ENCODE measurements around the gene RBM33. TPM values are rescaled to one million over a fixed set of nuclear protein-coding genes. Genes with fewer than 3 reads are reported as not detected.
"Not testable (repeated sequence)": the region's sequence is repeated elsewhere in the genome, so short reads cannot be mapped to it uniquely, and the experiment has no call there.

RBM33 gene
- total RNA-seq, 1 experiment from 2014 or later, result 73.6 TPM

DNA sequence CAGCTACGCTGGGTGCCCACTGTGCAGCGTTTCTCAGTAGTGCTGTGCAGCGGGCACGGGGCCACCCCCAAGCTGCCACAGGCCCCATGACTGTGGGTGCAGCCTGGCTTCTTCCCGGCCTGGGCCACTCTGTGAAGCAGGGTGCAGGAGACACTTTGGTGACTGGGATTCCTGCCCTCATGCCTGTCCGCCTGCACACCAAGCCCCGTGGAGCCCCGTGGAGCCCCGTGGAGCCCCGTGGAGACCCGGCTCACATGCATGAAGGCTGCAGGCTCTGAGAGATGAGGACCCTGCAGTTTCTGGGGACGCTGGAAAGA lies 171.7 kb downstream of the RBM33 start:
- Histone ChIP-seq H3K4me3 (ENCODE audit: low read depth, low read length, poor library complexity, severe bottlenecking) (no peak overlapping the region), H3K9me3 (ENCODE audit: low read depth, low read length, poor library complexity, severe bottlenecking) (no peaks in the 10 kb centered on the region), H3K27ac (ENCODE audit: low read depth, low read length, poor library complexity, severe bottlenecking) (no peak overlapping the region), H3K27me3 (replicated peaks; ENCODE audit: insufficient read depth, low read depth, low read length, poor library complexity) (peaks cover 61% of the 10 kb centered on the region), H3K4me1 (ENCODE audit: insufficient read depth, low read length, poor library complexity, severe bottlenecking) (no peaks in the 10 kb centered on the region), H3K36me3 (ENCODE audit: insufficient read depth, low read length, poor library complexity, severe bottlenecking) (no peaks in the 10 kb centered on the region)
- no peak for DNase-seq (ENCODE audit: low spot score)
- CTCF ChIA-PET, result no interaction called here
- POLR2A ChIA-PET (ENCODE audit: low non-redundant PET), result no interaction called here
- TF ChIP-seq, protein P1, sequence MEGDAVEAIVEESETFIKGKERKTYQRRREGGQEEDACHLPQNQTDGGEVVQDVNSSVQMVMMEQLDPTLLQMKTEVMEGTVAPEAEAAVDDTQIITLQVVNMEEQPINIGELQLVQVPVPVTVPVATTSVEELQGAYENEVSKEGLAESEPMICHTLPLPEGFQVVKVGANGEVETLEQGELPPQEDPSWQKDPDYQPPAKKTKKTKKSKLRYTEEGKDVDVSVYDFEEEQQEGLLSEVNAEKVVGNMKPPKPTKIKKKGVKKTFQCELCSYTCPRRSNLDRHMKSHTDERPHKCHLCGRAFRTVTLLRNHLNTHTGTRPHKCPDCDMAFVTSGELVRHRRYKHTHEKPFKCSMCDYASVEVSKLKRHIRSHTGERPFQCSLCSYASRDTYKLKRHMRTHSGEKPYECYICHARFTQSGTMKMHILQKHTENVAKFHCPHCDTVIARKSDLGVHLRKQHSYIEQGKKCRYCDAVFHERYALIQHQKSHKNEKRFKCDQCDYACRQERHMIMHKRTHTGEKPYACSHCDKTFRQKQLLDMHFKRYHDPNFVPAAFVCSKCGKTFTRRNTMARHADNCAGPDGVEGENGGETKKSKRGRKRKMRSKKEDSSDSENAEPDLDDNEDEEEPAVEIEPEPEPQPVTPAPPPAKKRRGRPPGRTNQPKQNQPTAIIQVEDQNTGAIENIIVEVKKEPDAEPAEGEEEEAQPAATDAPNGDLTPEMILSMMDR (conservative IDR thresholded peaks at IDR 0.05; ENCODE audit: low read depth, low read length), result no peak
- no peak for TF ChIP-seq EZH2 (IDR thresholded peaks at IDR 0.05; ENCODE audit: borderline replicate concordance, low read depth, low read length, poor library complexity, severe bottlenecking)
- BruUV-seq (replicated peaks), result no TSS peak
- intact Hi-C loops (cut with micrococcal nuclease; ENCODE audit: unreplicated experiment), result no loop called here

DNA sequence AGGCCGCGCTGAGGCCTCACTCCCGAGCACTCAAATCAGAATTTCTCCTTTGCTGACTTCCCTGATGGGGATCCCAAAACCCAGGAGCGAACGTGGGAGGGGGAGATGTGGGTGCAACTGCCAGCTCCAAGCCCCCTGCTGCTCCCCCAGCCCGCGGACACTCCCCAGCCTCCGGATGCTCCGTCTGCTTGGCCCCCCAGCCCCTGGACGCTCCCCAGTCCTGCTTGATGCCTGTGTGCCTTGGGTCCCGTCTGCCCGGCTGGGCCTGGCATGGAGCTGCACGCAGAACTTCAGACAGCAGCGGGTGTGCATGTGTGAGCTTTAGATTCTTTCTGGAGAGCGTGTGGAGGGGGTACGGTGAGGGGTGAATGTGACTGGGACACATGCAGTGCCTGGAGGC lies 172.5 kb downstream of the RBM33 start:
- Histone ChIP-seq H3K36me3 (ENCODE audit: insufficient read depth, low read length, poor library complexity, severe bottlenecking) (no peaks in the 10 kb centered on the region), H3K4me3 (ENCODE audit: low read depth, low read length, poor library complexity, severe bottlenecking) (no peak overlapping the region), H3K27me3 (replicated peaks; ENCODE audit: insufficient read depth, low read depth, low read length, poor library complexity) (peaks cover 58% of the 10 kb centered on the region), H3K4me1 (ENCODE audit: insufficient read depth, low read length, poor library complexity, severe bottlenecking) (no peaks in the 10 kb centered on the region), H3K27ac (ENCODE audit: low read depth, low read length, poor library complexity, severe bottlenecking) (no peak overlapping the region), H3K9me3 (ENCODE audit: low read depth, low read length, poor library complexity, severe bottlenecking) (no peaks in the 10 kb centered on the region)
- intact Hi-C loops (cut with micrococcal nuclease; ENCODE audit: unreplicated experiment), result no loop called here
- ChIA-PET POLR2A (ENCODE audit: low non-redundant PET) (no interaction called here), CTCF (no interaction called here)
- DNase-seq (ENCODE audit: low spot score), result no peak
- no peak for TF ChIP-seq EZH2 (IDR thresholded peaks at IDR 0.05; ENCODE audit: borderline replicate concordance, low read depth, low read length, poor library complexity, severe bottlenecking)
- BruUV-seq (replicated peaks), result no TSS peak

DNA sequence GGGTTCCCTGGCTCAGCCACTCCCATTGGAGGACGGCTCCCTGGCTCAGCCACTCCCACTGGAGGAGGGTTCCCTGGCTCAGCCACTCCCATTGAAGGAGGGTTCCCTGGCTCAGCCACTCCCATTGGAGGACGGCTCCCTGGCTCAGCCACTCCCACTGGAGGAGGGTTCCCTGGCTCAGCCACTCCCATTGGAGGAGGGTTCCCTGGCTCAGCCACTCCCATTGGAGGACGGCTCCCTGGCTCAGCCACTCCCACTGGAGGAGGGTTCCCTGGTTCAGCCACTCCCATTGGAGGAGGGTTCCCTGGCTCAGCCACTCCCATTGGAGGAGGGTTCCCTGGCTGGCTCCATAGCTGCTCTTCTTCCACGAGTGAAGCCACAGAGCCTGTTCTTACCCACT lies 173.1 kb downstream of the RBM33 start:
- POLR2A ChIA-PET (ENCODE audit: low non-redundant PET); H3K9me3 ChIP-seq (ENCODE audit: low read depth, low read length, poor library complexity, severe bottlenecking); CTCF ChIA-PET; H3K4me3 ChIP-seq (ENCODE audit: low read depth, low read length, poor library complexity, severe bottlenecking); DNase-seq (ENCODE audit: low spot score); H3K4me1 ChIP-seq (ENCODE audit: insufficient read depth, low read length, poor library complexity, severe bottlenecking); H3K36me3 ChIP-seq (ENCODE audit: insufficient read depth, low read length, poor library complexity, severe bottlenecking); intact Hi-C loops (cut with micrococcal nuclease; ENCODE audit: unreplicated experiment); BruUV-seq (replicated peaks); H3K27ac ChIP-seq (ENCODE audit: low read depth, low read length, poor library complexity, severe bottlenecking): not testable (repeated sequence)
- H3K27me3 ChIP-seq (replicated peaks; ENCODE audit: insufficient read depth, low read depth, low read length, poor library complexity), result peaks cover 56% of the 10 kb centered on the region

DNA sequence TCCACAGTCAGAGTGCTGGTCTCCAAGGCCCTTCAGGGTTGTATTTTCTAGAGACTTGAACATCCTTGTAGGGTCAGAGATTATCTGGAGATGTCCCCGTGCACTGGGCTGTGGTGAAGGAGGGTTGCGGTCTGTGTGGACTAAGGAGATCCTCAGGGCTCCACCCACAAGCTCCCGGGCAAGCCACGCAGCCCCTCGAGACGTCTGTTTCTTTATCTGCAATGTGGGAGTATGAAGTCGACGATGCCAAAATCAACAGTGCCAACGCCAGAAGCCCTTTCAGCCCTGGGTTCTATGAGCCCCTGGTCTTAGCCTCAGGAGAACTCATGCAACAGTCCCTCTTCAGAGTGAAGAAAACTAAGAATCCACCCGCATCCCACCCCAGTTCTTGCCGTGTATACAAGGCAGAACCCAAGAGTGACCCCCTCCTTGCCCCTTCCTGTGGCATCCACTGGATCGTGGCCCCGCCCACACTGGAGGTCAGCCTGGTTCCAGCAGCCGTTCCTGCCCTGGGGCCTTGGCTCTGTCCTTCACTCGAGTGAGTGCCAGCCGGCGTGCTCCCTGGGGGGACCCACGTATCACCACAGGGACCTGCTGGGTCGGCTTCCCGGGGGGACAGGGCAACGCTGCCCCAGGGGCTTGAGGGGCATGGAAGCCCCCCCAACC lies 173.8 kb downstream of the RBM33 start:
- H3K36me3 ChIP-seq (ENCODE audit: insufficient read depth, low read length, poor library complexity, severe bottlenecking), result no peaks in the 10 kb centered on the region
- H3K4me3 ChIP-seq (ENCODE audit: low read depth, low read length, poor library complexity, severe bottlenecking), result no peak overlapping the region
- POLR2A ChIA-PET (ENCODE audit: low non-redundant PET), result no interaction called here
- H3K9me3 ChIP-seq (ENCODE audit: low read depth, low read length, poor library complexity, severe bottlenecking), result no peaks in the 10 kb centered on the region
- H3K27ac ChIP-seq (ENCODE audit: low read depth, low read length, poor library complexity, severe bottlenecking), result no peak overlapping the region
- no peak for DNase-seq (ENCODE audit: low spot score)
- CTCF ChIA-PET, result no interaction called here
- no TSS peak for BruUV-seq (replicated peaks)
- peaks cover 48% of the 10 kb centered on the region for H3K27me3 ChIP-seq (replicated peaks; ENCODE audit: insufficient read depth, low read depth, low read length, poor library complexity)
- TF ChIP-seq, protein P1 (conservative IDR thresholded peaks at IDR 0.05; ENCODE audit: low read depth, low read length), result no peak
- no peak for TF ChIP-seq EZH2 (IDR thresholded peaks at IDR 0.05; ENCODE audit: borderline replicate concordance, low read depth, low read length, poor library complexity, severe bottlenecking)
- intact Hi-C loops (cut with micrococcal nuclease; ENCODE audit: unreplicated experiment), result no loop called here
- H3K4me1 ChIP-seq (ENCODE audit: insufficient read depth, low read length, poor library complexity, severe bottlenecking), result no peaks in the 10 kb centered on the region
